GM23338 (cell line): ENCODE measurements around the gene ARPC1A. TPM values are rescaled to one million over a fixed set of nuclear protein-coding genes. Genes with fewer than 3 reads are reported as not detected.

Source experiments
- ATAC-seq: fragments of 200-7000 bp; cut with Tn5 transposase; 3 replicates; pipeline ENCODE4 v1.9.1; 2020
- DNase-seq: peaks from one replicate; pipeline ENCODE4 v3.0.0-alpha.2; 2015; ENCODE audit warnings: low spot score
- H2AFZ ChIP-seq: fragments of 200-600 bp; sonication (generic); 2 replicates; pipeline ENCODE4 v1.8.0; 2016; ENCODE audit warnings: antibody characterized with exemption, mild to moderate bottlenecking, moderate library complexity
- H3F3A ChIP-seq: fragments of 200-600 bp; sonication (generic); replicated peaks from 2 replicates; pipeline ENCODE4 v1.8.0; 2017; ENCODE audit warnings: antibody characterized with exemption, mixed run types, low read depth
- H3K27ac ChIP-seq: fragments of 200-600 bp; sonication (generic); 2 replicates; pipeline ENCODE4 v1.6.1; 2016; ENCODE audit warnings: low read depth
- H3K27me3 ChIP-seq: fragments of 200-600 bp; sonication (generic); 2 replicates; pipeline ENCODE4 v1.8.0; 2016; ENCODE audit warnings: mild to moderate bottlenecking, mixed run types, moderate library complexity; ENCODE audit not compliant: insufficient read depth
- H3K36me3 ChIP-seq: fragments of 200-600 bp; sonication (generic); 2 replicates; pipeline ENCODE4 v1.8.0; 2016; ENCODE audit warnings: mild to moderate bottlenecking; ENCODE audit not compliant: insufficient read depth
- H3K4me1 ChIP-seq: fragments of 200-600 bp; sonication (generic); 2 replicates; pipeline ENCODE4 v1.8.0; 2016; ENCODE audit warnings: mild to moderate bottlenecking, moderate library complexity; ENCODE audit not compliant: insufficient read depth
- H3K4me2 ChIP-seq: fragments of 200-600 bp; sonication (generic); 2 replicates; pipeline ENCODE4 v1.7.1; 2017; ENCODE audit warnings: mixed run types
- H3K4me3 ChIP-seq: fragments of 200-600 bp; sonication (generic); 2 replicates; pipeline ENCODE4 v1.6.1; 2016; ENCODE audit warnings: mixed run types
- H3K79me2 ChIP-seq: fragments of 200-600 bp; sonication (generic); replicated peaks from 2 replicates; pipeline ENCODE4 v1.8.0; 2017; ENCODE audit warnings: mild to moderate bottlenecking; ENCODE audit not compliant: insufficient read depth
- H3K9me2 ChIP-seq: fragments of 200-600 bp; sonication (generic); 2 replicates; pipeline ENCODE4 v1.8.0; 2017; ENCODE audit not compliant: insufficient read depth
- H4K20me1 ChIP-seq: fragments of 200-600 bp; sonication (generic); replicated peaks from 2 replicates; pipeline ENCODE4 v1.8.0; 2017; ENCODE audit warnings: mild to moderate bottlenecking; ENCODE audit not compliant: insufficient read depth
- H3K27ac Mint-ChIP-seq: 2 replicates; pipeline ENCODE4 v1.8.0; 2020; ENCODE audit warnings: inconsistent platforms, mild to moderate bottlenecking, moderate library complexity, mixed read lengths
- H3K27me3 Mint-ChIP-seq: 3 replicates; pipeline ENCODE4 v1.8.0; 2022; ENCODE audit warnings: low read depth, mild to moderate bottlenecking, moderate library complexity, mixed read lengths, inconsistent platforms; ENCODE audit not compliant: insufficient read depth, poor library complexity
- H3K36me3 Mint-ChIP-seq: 3 replicates; pipeline ENCODE4 v1.8.0; 2021; ENCODE audit warnings: low read depth, mild to moderate bottlenecking, inconsistent platforms, moderate library complexity, mixed read lengths
- H3K4me1 Mint-ChIP-seq: 3 replicates; pipeline ENCODE4 v1.8.0; 2020; ENCODE audit warnings: mild to moderate bottlenecking, inconsistent platforms, mixed read lengths
- H3K4me3 Mint-ChIP-seq: 3 replicates; pipeline ENCODE4 v1.8.0; 2021; ENCODE audit warnings: moderate library complexity, mild to moderate bottlenecking, inconsistent platforms, mixed read lengths
- H3K9me3 Mint-ChIP-seq: 3 replicates; pipeline ENCODE4 v1.8.0; 2020; ENCODE audit warnings: moderate library complexity, mild to moderate bottlenecking, inconsistent platforms, mixed read lengths
- CREB1 ChIP-seq: fragments of 250-450 bp; sonication (Bioruptor Pico); IDR thresholded peaks from 2 replicates; pipeline ENCODE4 v1.5.0; 2020; ENCODE audit warnings: low read depth, mild to moderate bottlenecking, moderate library complexity
- CTCF ChIP-seq, 2 experiments: fragments of 200-600 bp in 1 of 2; sonication (generic) in 1 of 2; conservative IDR thresholded peaks; 2 replicates each; pipeline versions ENCODE4 v1.5.1 to v1.6.1; 2016 to 2017; ENCODE audit warnings: antibody characterized with exemption in 2 of 2, low read depth in 2 of 2, mild to moderate bottlenecking in 2 of 2, moderate library complexity in 1 of 2
- EZH2 ChIP-seq: fragments of 200-600 bp; sonication (generic); IDR thresholded peaks from one replicate; pipeline ENCODE4 v1.8.0; 2017; ENCODE audit warnings: antibody characterized with exemption, mild to moderate bottlenecking, low read depth; ENCODE audit not compliant: unreplicated experiment
- EZH2phosphoT487 ChIP-seq: fragments of 200-600 bp; sonication (generic); IDR thresholded peaks from one replicate; pipeline ENCODE4 v1.8.1; 2018; ENCODE audit warnings: antibody characterized with exemption; ENCODE audit not compliant: unreplicated experiment
- JUNB ChIP-seq: IDR thresholded peaks from one replicate; pipeline ENCODE4 v1.6.1; 2016; ENCODE audit warnings: antibody characterized with exemption; ENCODE audit not compliant: unreplicated experiment
- NANOG ChIP-seq: IDR thresholded peaks from 2 replicates; pipeline ENCODE4 v1.6.1; 2016; ENCODE audit warnings: antibody characterized with exemption, borderline replicate concordance
- REST ChIP-seq: IDR thresholded peaks from one replicate; pipeline ENCODE4 v1.6.1; 2018; ENCODE audit warnings: antibody characterized with exemption; ENCODE audit not compliant: unreplicated experiment
- ZNF114 ChIP-seq: fragments of 250-450 bp; sonication (Bioruptor Pico); IDR thresholded peaks from 2 replicates; pipeline ENCODE4 v1.5.0; 2020; ENCODE audit warnings: mild to moderate bottlenecking, moderate library complexity
- ZNF331 ChIP-seq: fragments of 250-450 bp; sonication (Bioruptor Pico); IDR thresholded peaks from 2 replicates; pipeline ENCODE4 v1.5.0; 2020; ENCODE audit warnings: low read depth, mild to moderate bottlenecking, moderate library complexity
- polyA plus RNA-seq: library from polyadenylated mRNA; unstranded; fragments of >200 nt; fragmentation: Nextera tagmentation; extraction: Ambion mirVana; gene quantifications from 2 replicates; pipeline ENCODE4 v1.2.1, GENCODE V29; 2016
- total RNA-seq: library from RNA; depleted of rRNA; stranded (reverse); fragments of >200 nt; shearing (Covaris generic); gene quantifications from 2 replicates; pipeline ENCODE4 v1.2.3, GENCODE V29; 2014
- TF ChIP-seq, protein P1 (sequence below): IDR thresholded peaks from 2 replicates; pipeline ENCODE4 v1.6.1; 2016; ENCODE audit warnings: antibody characterized with exemption

Gene ARPC1A
- total and polyA plus RNA-seq, 2 experiments from 2014 or later = 108 to 210 TPM

DNA sequence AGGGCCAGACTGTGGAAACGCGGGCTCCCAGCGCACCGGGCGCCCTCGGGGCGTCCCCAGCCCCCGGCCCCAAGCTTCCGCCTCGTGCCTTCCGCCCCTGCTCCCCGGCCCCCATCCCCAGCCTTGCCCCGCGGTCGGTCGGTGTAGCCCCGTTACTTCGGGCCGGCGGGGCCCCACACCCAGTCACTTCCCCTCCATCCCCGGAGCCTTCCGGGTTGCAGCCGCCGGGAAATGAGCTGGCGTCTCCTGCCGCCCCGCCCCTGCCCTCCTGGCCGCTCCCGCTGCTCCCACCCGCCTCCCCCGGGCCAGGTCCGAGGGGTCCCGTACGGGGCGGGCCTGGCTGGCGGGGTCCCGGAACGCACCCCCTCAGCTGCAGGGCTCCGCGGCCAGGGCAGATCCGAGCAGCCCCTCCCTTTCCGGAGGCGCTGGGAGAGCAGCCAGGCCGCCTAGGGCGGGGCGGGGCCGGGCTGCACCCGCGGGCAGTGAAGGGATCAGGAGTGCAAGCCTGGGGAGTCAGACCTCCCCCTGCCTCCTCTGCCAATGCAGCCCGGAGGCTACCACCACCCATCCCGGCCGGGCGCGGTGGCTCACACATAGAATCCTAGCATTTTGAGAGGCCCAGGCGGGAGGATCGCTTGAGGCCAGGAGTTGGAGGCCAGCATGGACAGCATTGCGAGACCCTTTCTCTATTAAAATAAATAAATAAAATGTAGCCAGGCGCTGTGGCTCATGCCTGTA, 49.5 kb downstream of the ARPC1A start (continued):
- TF ChIP-seq REST (no peak), NANOG (no peak), JUNB (no peak), EZH2phosphoT487 (no peak), CTCF (conservative IDR thresholded peaks at IDR 0.05; ENCODE audit: low read depth in 2 of 2) (no peak)

DNA sequence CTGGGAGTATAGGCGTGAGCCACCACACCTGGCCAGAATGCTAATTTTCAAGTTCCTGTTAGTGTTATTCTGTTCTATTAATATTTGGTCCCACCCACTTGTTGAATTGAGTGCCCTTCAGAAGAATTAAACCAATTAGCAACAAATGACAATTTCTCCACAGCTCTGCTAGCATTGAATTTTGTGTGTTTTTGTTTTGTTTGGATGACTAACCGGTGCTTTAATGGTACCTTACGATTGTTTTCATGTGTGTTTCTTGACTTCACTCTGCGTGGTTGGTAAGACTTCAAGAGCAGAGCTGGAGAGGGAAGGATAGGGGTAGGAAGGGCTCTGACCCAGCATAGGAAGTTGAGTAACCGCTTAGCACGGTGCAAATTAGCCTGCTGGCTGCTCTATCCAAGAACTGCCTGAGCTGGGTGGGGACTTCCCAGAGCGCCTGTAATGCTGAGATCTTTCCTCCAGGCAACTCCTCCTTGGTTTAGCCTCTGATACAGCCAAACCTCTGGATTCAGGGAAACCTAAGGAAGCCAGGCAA, 53.4 kb downstream of the ARPC1A start:
- no peak for DNase-seq
- Mint-ChIP-seq H3K27ac (no peak overlapping the region; the same call in none of the 2 replicates), H3K4me1 (peaks cover 14% of the 10 kb centered on the region), H3K36me3 (peaks cover 12% of the 10 kb centered on the region), H3K4me3 (no peak overlapping the region), H3K9me3 (no peaks in the 10 kb centered on the region), H3K27me3 (peaks cover 13% of the 10 kb centered on the region)
- 0 out of 2 replicates have a peak, but pooled peaks cover 10% of the 10 kb centered on the region for H3K4me1 ChIP-seq
- no peaks in the 10 kb centered on the region for H3F3A ChIP-seq
- no peak overlapping the region for H2AFZ ChIP-seq
- TF ChIP-seq NANOG = no peak
- no peak for TF ChIP-seq CREB1 (CRISPR knock-in tag)
- TF ChIP-seq JUNB = no peak
- no peak for TF ChIP-seq EZH2
- TF ChIP-seq EZH2phosphoT487 = no peak
- TF ChIP-seq ZNF331 (CRISPR knock-in tag) = no peak
- TF ChIP-seq, protein P1, sequence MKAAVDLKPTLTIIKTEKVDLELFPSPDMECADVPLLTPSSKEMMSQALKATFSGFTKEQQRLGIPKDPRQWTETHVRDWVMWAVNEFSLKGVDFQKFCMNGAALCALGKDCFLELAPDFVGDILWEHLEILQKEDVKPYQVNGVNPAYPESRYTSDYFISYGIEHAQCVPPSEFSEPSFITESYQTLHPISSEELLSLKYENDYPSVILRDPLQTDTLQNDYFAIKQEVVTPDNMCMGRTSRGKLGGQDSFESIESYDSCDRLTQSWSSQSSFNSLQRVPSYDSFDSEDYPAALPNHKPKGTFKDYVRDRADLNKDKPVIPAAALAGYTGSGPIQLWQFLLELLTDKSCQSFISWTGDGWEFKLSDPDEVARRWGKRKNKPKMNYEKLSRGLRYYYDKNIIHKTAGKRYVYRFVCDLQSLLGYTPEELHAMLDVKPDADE = no peak
- TF ChIP-seq CTCF (conservative IDR thresholded peaks at IDR 0.05; ENCODE audit: low read depth in 2 of 2) = no peak
- TF ChIP-seq ZNF114 (CRISPR knock-in tag) = no peak
- no peak for TF ChIP-seq REST
- no peaks in the 10 kb centered on the region for H3K36me3 ChIP-seq
- H3K27me3 ChIP-seq = no peaks in the 10 kb centered on the region
- no peaks in the 10 kb centered on the region for H3K9me2 ChIP-seq
- peaks cover 26% of the 10 kb centered on the region for H3K79me2 ChIP-seq
- H3K4me2 ChIP-seq = no peak overlapping the region
- H4K20me1 ChIP-seq = peaks cover 28% of the 10 kb centered on the region
- 0 out of 2 replicates have a peak overlapping the region, but pooled peaks have one; percentile 55 for H3K27ac ChIP-seq
- no peak overlapping the region for H3K4me3 ChIP-seq
- ATAC-seq = no peak
